ENCODE measurements around the gene XXYLT1. TPM values are rescaled to one million over a fixed set of nuclear protein-coding genes. Genes with fewer than 3 reads are reported as not detected.
A peak's percentile ranks its signal among the peaks of the same experiment; 100 is the strongest.

Gene XXYLT1
- total RNA-seq, 1 donor from 2014 or later = 18.4 TPM

- no peak for DNase-seq (ENCODE audit: low read depth)
These were observed 86.1 kb downstream of the XXYLT1 start for GRCh38 chr3:195184716-195185421.

GRCh38 chr3:195183071-195183776, 87.7 kb downstream of the XXYLT1 start:
- no peak for DNase-seq (ENCODE audit: low read depth)

- DNase-seq (ENCODE audit: low read depth) = peak; percentile 73
These were observed 88.5 kb downstream of the XXYLT1 start for GRCh38 chr3:195182470-195182795.

GRCh38 chr3:195181741-195182469, 89.1 kb downstream of the XXYLT1 start:
- no peak for DNase-seq (ENCODE audit: low read depth)

- DNase-seq (ENCODE audit: low read depth) = no peak
These were observed 89.9 kb downstream of the XXYLT1 start for GRCh38 chr3:195181113-195181498.

GRCh38 chr3:195180490-195181112, 90.4 kb downstream of the XXYLT1 start:
- peak; percentile 36 for DNase-seq (ENCODE audit: low read depth)

- no peak for DNase-seq (ENCODE audit: low read depth)
These were observed 91.0 kb downstream of the XXYLT1 start for GRCh38 chr3:195179776-195180489.

- DNase-seq (ENCODE audit: low read depth) = no peak
These were observed 92.6 kb downstream of the XXYLT1 start for GRCh38 chr3:195178124-195178910.

GRCh38 chr3:195177422-195178123, 93.4 kb downstream of the XXYLT1 start:
- no peak for DNase-seq (ENCODE audit: low read depth)

GRCh38 chr3:195176776-195177175, 94.2 kb downstream of the XXYLT1 start:
- DNase-seq (ENCODE audit: low read depth) = no peak

- DNase-seq (ENCODE audit: low read depth) = no peak
These were observed 95.3 kb downstream of the XXYLT1 start for GRCh38 chr3:195175476-195176337.

GRCh38 chr3:195175076-195175475, 95.9 kb downstream of the XXYLT1 start:
- no peak for DNase-seq (ENCODE audit: low read depth)

GRCh38 chr3:195173657-195174056, 97.3 kb downstream of the XXYLT1 start:
- no peak for DNase-seq (ENCODE audit: low read depth)

- no peak for DNase-seq (ENCODE audit: low read depth)
These were observed 98.1 kb downstream of the XXYLT1 start for GRCh38 chr3:195172896-195173295.

GRCh38 chr3:195172039-195172684, 98.8 kb downstream of the XXYLT1 start:
- peak; percentile 21 for DNase-seq (ENCODE audit: low read depth)

- DNase-seq (ENCODE audit: low read depth) = no peak
These were observed 99.7 kb downstream of the XXYLT1 start for GRCh38 chr3:195171093-195171873.

GRCh38 chr3:195170496-195170895, 100.5 kb downstream of the XXYLT1 start:
- DNase-seq (ENCODE audit: low read depth) = no peak

All from renal cortical epithelial cell (primary cell).